HG02870 (cell line): ENCODE results near the gene LCE1B.

Experiments used
- ATAC-seq: cut with Tn5 transposase; IDR thresholded peaks from one replicate; pipeline ENCODE4 v1.9.1; 2021; ENCODE audit warnings: mild to moderate bottlenecking, moderate library complexity; ENCODE audit not compliant: unreplicated experiment

LCE1B gene

GRCh38 chr1:152860129-152860528 lies 48.4 kb downstream of the LCE1B start:
- no peak for ATAC-seq

GRCh38 chr1:152861374-152861773 lies 49.6 kb downstream of the LCE1B start:
- no peak for ATAC-seq
